ENCODE results near the gene GNAI3. TPM values are rescaled to one million over a fixed set of nuclear protein-coding genes. Genes with fewer than 3 reads are reported as not detected.

GNAI3 gene
- total and polyA plus RNA-seq, 2 of the 13 experiments (the other 11 are each of a cell fraction or from before 2014, with no cell fraction given), result 4.3 to 9.0 TPM

GRCh38 chr1:109509176-109510134 is 39.0 kb upstream of the GNAI3 start, which contains the start of gene AMIGO1 (continued):
- TF ChIP-seq HNRNPLL (IDR thresholded peaks at IDR 0.05; ENCODE audit: low read depth, low read length, poor library complexity, severe bottlenecking) (peak; percentile 65), SP4 (CRISPR knock-in tag; IDR thresholded peaks at IDR 0.05) (0 out of 2 replicates have a peak, but pooled peaks have one; percentile 15), ZBTB14 (CRISPR knock-in tag; IDR thresholded peaks at IDR 0.05) (peak; percentile 89), EZH2 (conservative IDR thresholded peaks at IDR 0.05; ENCODE audit: low read depth, low read length) (no peak), TMF1 (CRISPR knock-in tag; IDR thresholded peaks at IDR 0.05; ENCODE audit: low read depth) (no peak), ZHX2 (IDR thresholded peaks at IDR 0.05; ENCODE audit: low read depth) (no peak), ZHX2 (CRISPR knock-in tag; IDR thresholded peaks at IDR 0.05; ENCODE audit: borderline replicate concordance) (no peak), ZNF777 (CRISPR knock-in tag; IDR thresholded peaks at IDR 0.05) (0 out of 2 replicates have a peak, but pooled peaks have one; percentile 28), BCL3 (CRISPR knock-in tag; IDR thresholded peaks at IDR 0.05) (peak; percentile 31; the same call in 1 of the 2 replicates), MTA3 (CRISPR knock-in tag; IDR thresholded peaks at IDR 0.05) (no peak), MAZ (IDR thresholded peaks at IDR 0.05; ENCODE audit: borderline replicate concordance, low read depth, low read length) (no peak), MAZ (CRISPR knock-in tag; IDR thresholded peaks at IDR 0.05; ENCODE audit: low read depth) (0 out of 2 replicates have a peak, but pooled peaks have one; percentile 25)
